SK-N-SH (cell line): ENCODE data around the gene PCNX2. TPM values are rescaled to one million over a fixed set of nuclear protein-coding genes. Genes with fewer than 3 reads are reported as not detected.

Source experiments
- CTCF ChIA-PET: fragments of 300-600, 350-600 bp; formaldehyde crosslinking; extraction: SDS; loops from one replicate; lab custom pipeline; 2021; lab: Yijun Ruan, JAX
- POLR2A ChIA-PET: fragments of 350-600 bp; sonication (Branson Sonifier 250); formaldehyde crosslinking; extraction: SDS; loops from one replicate; lab custom pipeline; 2020; ENCODE audit warnings: antibody characterized with exemption, inconsistent platforms; lab: Yijun Ruan, JAX
- DNase-seq: peaks from one replicate; pipeline ENCODE4 v3.0.0; 2012
- H2AFZ ChIP-seq: fragments of 200-600 bp; sonication (generic); 2 replicates; pipeline ENCODE4 v1.8.1; 2016; ENCODE audit warnings: antibody characterized with exemption, mild to moderate bottlenecking, low read depth
- H3F3A ChIP-seq: fragments of 200-600 bp; sonication (generic); replicated peaks from 2 replicates; pipeline ENCODE3; 2016; ENCODE audit warnings: antibody characterized with exemption, mild to moderate bottlenecking; ENCODE audit not compliant: insufficient read depth
- H3K27ac ChIP-seq, 2 experiments: fragments of 200-500 bp in 1 of 2; fragments of 200-600 bp in 1 of 2; sonication (Bioruptor generic) in 1 of 2; sonication (generic), shearing (Covaris generic) in 1 of 2; 2 replicates each; pipeline versions ENCODE4 v1.5.1 to v1.6.1; 2014 to 2016; ENCODE audit warnings: low read depth in 2 of 2, inconsistent platforms in 1 of 2, low read length in 1 of 2, mild to moderate bottlenecking in 1 of 2, mixed read lengths in 1 of 2
- H3K27me3 ChIP-seq: fragments of 200-600 bp; sonication (generic), shearing (Covaris generic); 2 replicates; pipeline ENCODE4 v1.6.1; 2016; ENCODE audit warnings: mixed run types; ENCODE audit not compliant: insufficient read depth
- H3K36me3 ChIP-seq, 2 experiments: fragments of 200-500 bp in 1 of 2; fragments of 200-600 bp in 1 of 2; sonication (Bioruptor generic) in 1 of 2; sonication (generic) in 1 of 2; replicated peaks in 1 of 2; 2 replicates each; pipeline versions ENCODE3 to v1.5.1; 2014 to 2016; ENCODE audit warnings: low read length in 1 of 2, mild to moderate bottlenecking in 1 of 2; ENCODE audit not compliant: insufficient read depth in 2 of 2, control insufficient read depth in 1 of 2
- H3K4me1 ChIP-seq, 2 experiments: fragments of 200-500 bp in 1 of 2; fragments of 200-600 bp in 1 of 2; sonication (Bioruptor generic) in 1 of 2; sonication (generic), shearing (Covaris generic) in 1 of 2; 2 replicates each; pipeline versions ENCODE4 v1.5.1 to v1.6.1; 2014 to 2016; ENCODE audit warnings: low read depth in 1 of 2, low read length in 1 of 2, mixed run types in 1 of 2; ENCODE audit not compliant: insufficient read depth in 2 of 2, control insufficient read depth in 1 of 2
- H3K4me2 ChIP-seq: fragments of 200-600 bp; sonication (generic), shearing (Covaris generic); 2 replicates; pipeline ENCODE4 v1.6.1; 2017; ENCODE audit warnings: mixed run types
- H3K4me3 ChIP-seq, 2 experiments: fragments of 200-500 bp in 1 of 2; fragments of 200-600 bp in 1 of 2; sonication (Bioruptor generic) in 1 of 2; sonication (generic), shearing (Covaris generic) in 1 of 2; 2 replicates each; pipeline versions ENCODE4 v1.5.1 to v1.8.1; 2014 to 2016; ENCODE audit warnings: low read depth in 2 of 2, inconsistent platforms in 1 of 2, low read length in 1 of 2, mild to moderate bottlenecking in 1 of 2, mixed read lengths in 1 of 2, moderate library complexity in 1 of 2
- H3K79me2 ChIP-seq: fragments of 200-600 bp; sonication (generic); 2 replicates; pipeline ENCODE4 v1.8.1; 2017; ENCODE audit warnings: mild to moderate bottlenecking; ENCODE audit not compliant: insufficient read depth
- H3K9ac ChIP-seq: fragments of 200-600 bp; sonication (generic); 2 replicates; pipeline ENCODE4 v1.6.1; 2017; ENCODE audit warnings: mixed run types
- H3K9me2 ChIP-seq: fragments of 200-600 bp; sonication (generic); 2 replicates; pipeline ENCODE4 v1.6.1; 2017; ENCODE audit warnings: mixed run types
- H3K9me3 ChIP-seq: fragments of 200-600 bp; sonication (generic); 2 replicates; pipeline ENCODE4 v1.6.1; 2017; ENCODE audit warnings: mixed run types, mild to moderate bottlenecking, moderate library complexity
- H4K20me1 ChIP-seq: fragments of 200-600 bp; sonication (generic); 2 replicates; pipeline ENCODE4 v1.6.1; 2017; ENCODE audit warnings: mild to moderate bottlenecking, mixed run types; ENCODE audit not compliant: insufficient read depth
- FOSL2 ChIP-seq: IDR thresholded peaks from 2 replicates; pipeline ENCODE4 v1.4.0; 2012; ENCODE audit warnings: low read depth, mild to moderate bottlenecking, moderate library complexity, borderline replicate concordance
- FOXJ3 ChIP-seq: sonication (generic); formaldehyde crosslinking; IDR thresholded peaks from 2 replicates; pipeline ENCODE4 v1.5.1; 2020; ENCODE audit warnings: mild to moderate bottlenecking, missing genetic modification reagents
- GABPA ChIP-seq: IDR thresholded peaks from 2 replicates; pipeline ENCODE4 v1.4.0; 2012; ENCODE audit warnings: low read depth, mild to moderate bottlenecking
- GATA2 ChIP-seq: sonication (generic); formaldehyde crosslinking; IDR thresholded peaks from 2 replicates; pipeline ENCODE4 v1.5.0; 2020; ENCODE audit warnings: mild to moderate bottlenecking, missing genetic modification reagents
- MEF2A ChIP-seq: IDR thresholded peaks from 2 replicates; pipeline ENCODE4 v1.4.0; 2012; ENCODE audit warnings: low read depth, borderline replicate concordance
- MXI1 ChIP-seq: IDR thresholded peaks from 2 replicates; pipeline ENCODE4 v1.6.1; 2012; ENCODE audit warnings: mild to moderate bottlenecking, low read depth, low read length, improper control_type of control experiment
- NFIC ChIP-seq: IDR thresholded peaks from 2 replicates; pipeline ENCODE4 v1.4.0; 2012; ENCODE audit warnings: borderline replicate concordance
- NRF1 ChIP-seq: IDR thresholded peaks from 2 replicates; pipeline ENCODE4 v1.6.1; 2012; ENCODE audit warnings: low read depth, mild to moderate bottlenecking, low read length
- RAD21 ChIP-seq: IDR thresholded peaks from 2 replicates; pipeline ENCODE4 v1.6.1; 2012; ENCODE audit warnings: mild to moderate bottlenecking, low read length
- RCOR1 ChIP-seq: fragments of 150-350 bp; IDR thresholded peaks from 2 replicates; pipeline ENCODE4 v1.6.1; 2017; ENCODE audit warnings: antibody characterized with exemption, low read length
- RFX5 ChIP-seq: IDR thresholded peaks from 2 replicates; pipeline ENCODE4 v1.6.1; 2012; ENCODE audit warnings: mild to moderate bottlenecking, improper control_type of control experiment, low read length
- RXRA ChIP-seq: IDR thresholded peaks from 2 replicates; pipeline ENCODE4 v1.4.0; 2012; ENCODE audit warnings: low read depth, mild to moderate bottlenecking, borderline replicate concordance
- TCF12 ChIP-seq: IDR thresholded peaks from 2 replicates; pipeline ENCODE4 v1.4.0; 2012
- TEAD4 ChIP-seq: IDR thresholded peaks from 2 replicates; pipeline ENCODE4 v1.4.0; 2012; ENCODE audit warnings: mild to moderate bottlenecking, borderline replicate concordance; ENCODE audit not compliant: insufficient read depth
- WGBS: methylation state at CpG from one replicate; pipeline ENCODE4 v1.1.6; 2017; ENCODE audit warnings: low lambda C conversion rate; 5-methylcytosine and 5-hydroxymethylcytosine counted together
- polyA plus RNA-seq, 3 experiments: library from polyadenylated mRNA; depleted of rRNA; stranded (reverse); fragments of >200 nt; gene quantifications; 2 replicates each; pipeline ENCODE4 v1.2.3, GENCODE V29; 2012
- TF ChIP-seq, protein P1 (sequence below): fragments of 150-350 bp; IDR thresholded peaks from 2 replicates; pipeline ENCODE4 v1.6.1; 2016; ENCODE audit warnings: mild to moderate bottlenecking, low read depth, low read length
- TF ChIP-seq, protein P2 (sequence below): IDR thresholded peaks from 2 replicates; pipeline ENCODE4 v1.4.0; 2012; ENCODE audit warnings: low read depth
- TF ChIP-seq, protein P3 (sequence below): IDR thresholded peaks from 2 replicates; pipeline ENCODE4; 2012
- TF ChIP-seq, protein P4 (sequence below): fragments of 200-600 bp; sonication (generic); IDR thresholded peaks from 2 replicates; pipeline ENCODE4 v1.6.1; 2017; ENCODE audit warnings: antibody characterized with exemption, mild to moderate bottlenecking, moderate library complexity
- TF ChIP-seq, protein P5 (sequence below): IDR thresholded peaks from 2 replicates; pipeline ENCODE4 v1.4.0; 2012; ENCODE audit warnings: low read depth, borderline replicate concordance

PCNX2 gene
- polyA plus RNA-seq, 1 of the 3 experiments (the other 2 are of a cell fraction) = 10.6 TPM

DNA sequence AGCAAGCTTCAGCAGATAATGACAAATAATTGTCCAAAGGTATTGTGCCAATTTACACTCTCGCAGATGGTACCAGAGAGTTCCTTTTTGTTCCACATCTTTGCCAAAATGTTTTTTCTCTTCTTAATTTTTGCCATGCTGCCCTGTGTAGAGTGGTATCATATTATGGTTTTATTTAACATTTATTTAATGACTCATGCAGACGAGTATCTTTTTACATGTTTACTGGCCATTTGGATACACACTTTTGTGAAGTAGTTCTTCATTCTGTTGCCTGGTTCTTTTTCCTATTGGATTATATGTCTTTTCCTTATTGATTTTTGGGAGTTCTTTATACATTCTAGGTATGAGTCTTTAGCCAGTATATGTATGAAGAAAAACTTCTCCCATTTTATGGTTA, 151.1 kb downstream of the PCNX2 start:
- no peaks in the 10 kb centered on the region for H3F3A ChIP-seq
- H3K4me2 ChIP-seq = no peak overlapping the region
- no peaks in the 10 kb centered on the region for H3K79me2 ChIP-seq
- no peak overlapping the region for H3K9ac ChIP-seq
- H3K27ac ChIP-seq = no peak overlapping the region
- no peaks in the 10 kb centered on the region for H3K9me3 ChIP-seq
- H3K4me1 ChIP-seq = no peaks in the 10 kb centered on the region; a peak in 2 of 4 replicates
- no peaks in the 10 kb centered on the region for H3K27me3 ChIP-seq
- TF ChIP-seq GATA2 (CRISPR knock-in tag) (no peak), RFX5 (no peak), FOXJ3 (CRISPR knock-in tag) (no peak)
- TF ChIP-seq, protein P1, sequence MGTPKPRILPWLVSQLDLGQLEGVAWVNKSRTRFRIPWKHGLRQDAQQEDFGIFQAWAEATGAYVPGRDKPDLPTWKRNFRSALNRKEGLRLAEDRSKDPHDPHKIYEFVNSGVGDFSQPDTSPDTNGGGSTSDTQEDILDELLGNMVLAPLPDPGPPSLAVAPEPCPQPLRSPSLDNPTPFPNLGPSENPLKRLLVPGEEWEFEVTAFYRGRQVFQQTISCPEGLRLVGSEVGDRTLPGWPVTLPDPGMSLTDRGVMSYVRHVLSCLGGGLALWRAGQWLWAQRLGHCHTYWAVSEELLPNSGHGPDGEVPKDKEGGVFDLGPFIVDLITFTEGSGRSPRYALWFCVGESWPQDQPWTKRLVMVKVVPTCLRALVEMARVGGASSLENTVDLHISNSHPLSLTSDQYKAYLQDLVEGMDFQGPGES = no peak
- no peak overlapping the region for H3K4me3 ChIP-seq
- peaks cover 6 to 11% of the 10 kb centered on the region in 2 experiments for H3K36me3 ChIP-seq
- WGBS = 80% methylated on average over 2 of the region's 2 CpGs
- no peaks in the 10 kb centered on the region for H4K20me1 ChIP-seq
- ChIA-PET POLR2A (no interaction called here), CTCF (no interaction called here)
- H3K9me2 ChIP-seq = no peaks in the 10 kb centered on the region
- no peak overlapping the region for H2AFZ ChIP-seq
- DNase-seq = no peak

DNA sequence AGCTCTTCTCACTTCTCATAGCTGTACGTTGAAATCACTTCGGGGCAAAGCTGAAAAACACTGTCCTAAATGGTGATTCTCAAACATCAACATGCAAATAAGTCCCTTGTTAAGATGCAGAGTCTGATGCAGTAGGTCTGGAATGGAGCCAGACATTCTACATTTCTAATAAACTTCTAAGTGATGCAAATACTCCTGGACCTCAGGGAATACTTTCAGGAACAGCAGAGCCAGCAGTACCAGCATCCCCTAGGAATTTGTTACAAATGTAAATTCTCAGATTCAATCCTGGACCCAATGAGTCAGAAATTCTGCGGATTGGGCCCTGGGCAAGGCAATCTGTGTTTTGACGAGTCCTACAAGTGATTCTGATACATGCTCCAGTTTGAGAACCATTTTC, 152.3 kb downstream of the PCNX2 start:
- no peak overlapping the region for H2AFZ ChIP-seq
- DNase-seq = no peak
- ChIA-PET POLR2A (no interaction called here), CTCF (no interaction called here)
- H4K20me1 ChIP-seq = no peaks in the 10 kb centered on the region
- WGBS = 94% methylated on average over 4 of the region's 4 CpGs
- no peaks in the 10 kb centered on the region for H3K9me2 ChIP-seq
- no peaks in the 10 kb centered on the region for H3K79me2 ChIP-seq
- H3K9me3 ChIP-seq = no peaks in the 10 kb centered on the region
- H3K4me2 ChIP-seq = no peak overlapping the region
- no peak overlapping the region for H3K27ac ChIP-seq
- H3K36me3 ChIP-seq = peaks cover 9 to 20% of the 10 kb centered on the region in 2 experiments
- H3K27me3 ChIP-seq = no peaks in the 10 kb centered on the region
- no peak overlapping the region for H3K9ac ChIP-seq
- H3K4me1 ChIP-seq = no peaks in the 10 kb centered on the region; a peak in 2 of 4 replicates
- no peak overlapping the region for H3K4me3 ChIP-seq
- H3F3A ChIP-seq = no peaks in the 10 kb centered on the region
- TF ChIP-seq TCF12 (no peak), TEAD4 (no peak), GATA2 (CRISPR knock-in tag) (no peak), MEF2A (no peak), FOSL2 (no peak), GABPA (no peak), MXI1 (no peak), NRF1 (no peak), RCOR1 (no peak), NFIC (no peak), RAD21 (no peak), RXRA (no peak)
- TF ChIP-seq, protein P2, sequence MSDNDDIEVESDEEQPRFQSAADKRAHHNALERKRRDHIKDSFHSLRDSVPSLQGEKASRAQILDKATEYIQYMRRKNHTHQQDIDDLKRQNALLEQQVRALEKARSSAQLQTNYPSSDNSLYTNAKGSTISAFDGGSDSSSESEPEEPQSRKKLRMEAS = no peak
- TF ChIP-seq, protein P3, sequence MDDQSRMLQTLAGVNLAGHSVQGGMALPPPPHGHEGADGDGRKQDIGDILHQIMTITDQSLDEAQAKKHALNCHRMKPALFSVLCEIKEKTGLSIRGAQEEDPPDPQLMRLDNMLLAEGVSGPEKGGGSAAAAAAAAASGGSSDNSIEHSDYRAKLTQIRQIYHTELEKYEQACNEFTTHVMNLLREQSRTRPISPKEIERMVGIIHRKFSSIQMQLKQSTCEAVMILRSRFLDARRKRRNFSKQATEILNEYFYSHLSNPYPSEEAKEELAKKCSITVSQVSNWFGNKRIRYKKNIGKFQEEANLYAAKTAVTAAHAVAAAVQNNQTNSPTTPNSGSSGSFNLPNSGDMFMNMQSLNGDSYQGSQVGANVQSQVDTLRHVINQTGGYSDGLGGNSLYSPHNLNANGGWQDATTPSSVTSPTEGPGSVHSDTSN = no peak
- TF ChIP-seq, protein P4, sequence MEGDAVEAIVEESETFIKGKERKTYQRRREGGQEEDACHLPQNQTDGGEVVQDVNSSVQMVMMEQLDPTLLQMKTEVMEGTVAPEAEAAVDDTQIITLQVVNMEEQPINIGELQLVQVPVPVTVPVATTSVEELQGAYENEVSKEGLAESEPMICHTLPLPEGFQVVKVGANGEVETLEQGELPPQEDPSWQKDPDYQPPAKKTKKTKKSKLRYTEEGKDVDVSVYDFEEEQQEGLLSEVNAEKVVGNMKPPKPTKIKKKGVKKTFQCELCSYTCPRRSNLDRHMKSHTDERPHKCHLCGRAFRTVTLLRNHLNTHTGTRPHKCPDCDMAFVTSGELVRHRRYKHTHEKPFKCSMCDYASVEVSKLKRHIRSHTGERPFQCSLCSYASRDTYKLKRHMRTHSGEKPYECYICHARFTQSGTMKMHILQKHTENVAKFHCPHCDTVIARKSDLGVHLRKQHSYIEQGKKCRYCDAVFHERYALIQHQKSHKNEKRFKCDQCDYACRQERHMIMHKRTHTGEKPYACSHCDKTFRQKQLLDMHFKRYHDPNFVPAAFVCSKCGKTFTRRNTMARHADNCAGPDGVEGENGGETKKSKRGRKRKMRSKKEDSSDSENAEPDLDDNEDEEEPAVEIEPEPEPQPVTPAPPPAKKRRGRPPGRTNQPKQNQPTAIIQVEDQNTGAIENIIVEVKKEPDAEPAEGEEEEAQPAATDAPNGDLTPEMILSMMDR = no peak
- TF ChIP-seq, protein P5, sequence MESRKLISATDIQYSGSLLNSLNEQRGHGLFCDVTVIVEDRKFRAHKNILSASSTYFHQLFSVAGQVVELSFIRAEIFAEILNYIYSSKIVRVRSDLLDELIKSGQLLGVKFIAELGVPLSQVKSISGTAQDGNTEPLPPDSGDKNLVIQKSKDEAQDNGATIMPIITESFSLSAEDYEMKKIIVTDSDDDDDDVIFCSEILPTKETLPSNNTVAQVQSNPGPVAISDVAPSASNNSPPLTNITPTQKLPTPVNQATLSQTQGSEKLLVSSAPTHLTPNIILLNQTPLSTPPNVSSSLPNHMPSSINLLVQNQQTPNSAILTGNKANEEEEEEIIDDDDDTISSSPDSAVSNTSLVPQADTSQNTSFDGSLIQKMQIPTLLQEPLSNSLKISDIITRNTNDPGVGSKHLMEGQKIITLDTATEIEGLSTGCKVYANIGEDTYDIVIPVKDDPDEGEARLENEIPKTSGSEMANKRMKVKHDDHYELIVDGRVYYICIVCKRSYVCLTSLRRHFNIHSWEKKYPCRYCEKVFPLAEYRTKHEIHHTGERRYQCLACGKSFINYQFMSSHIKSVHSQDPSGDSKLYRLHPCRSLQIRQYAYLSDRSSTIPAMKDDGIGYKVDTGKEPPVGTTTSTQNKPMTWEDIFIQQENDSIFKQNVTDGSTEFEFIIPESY = no peak
- TF ChIP-seq, protein P1 = no peak
